ENCODE measurements around the gene NFIC.
"Not testable (repeated sequence)": the region's sequence is repeated elsewhere in the genome, so short reads cannot be mapped to it uniquely, and the experiment has no call there.

Gene NFIC

DNA sequence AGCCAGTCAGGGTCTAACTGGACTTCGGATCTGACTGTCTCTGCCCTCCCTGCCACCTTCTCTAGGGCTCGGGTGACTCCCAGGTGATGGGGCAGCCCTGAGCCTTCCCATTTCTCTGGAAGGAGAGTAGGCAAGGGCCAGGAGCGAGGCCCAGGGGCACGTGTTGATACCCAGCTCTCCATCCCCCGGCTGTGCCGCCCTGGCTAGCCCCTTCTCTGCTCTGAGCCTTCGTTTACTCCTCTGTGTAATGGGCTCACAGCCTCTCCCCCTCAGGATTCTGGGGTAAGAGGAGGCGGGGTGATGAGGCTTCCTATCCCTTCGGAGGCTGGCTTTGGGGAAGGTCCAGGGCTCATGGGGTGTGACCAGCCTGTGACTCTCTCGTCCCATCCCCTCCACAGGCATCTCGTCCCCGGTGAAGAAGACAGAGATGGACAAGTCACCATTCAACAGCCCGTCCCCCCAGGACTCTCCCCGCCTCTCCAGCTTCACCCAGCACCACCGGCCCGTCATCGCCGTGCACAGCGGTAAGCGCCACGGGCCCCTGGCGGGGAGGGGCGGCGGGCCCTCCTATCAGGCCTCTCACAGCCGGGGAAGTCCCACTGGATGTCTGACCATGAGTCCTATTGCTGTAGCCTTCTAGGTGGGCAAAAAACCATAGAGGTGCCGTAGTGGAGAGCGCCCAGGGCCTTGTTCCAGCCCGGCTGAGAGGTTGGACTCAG is 82.4 kb downstream of the NFIC start:
- Histone ChIP-seq H3K36me3 (ENCODE audit: control insufficient read depth, insufficient read depth, low read length) (peaks cover 15% of the 10 kb centered on the region), H3K4me3 (replicated peaks; ENCODE audit: low read depth, low read length) (no peak overlapping the region)
- TF ChIP-seq, protein P1, sequence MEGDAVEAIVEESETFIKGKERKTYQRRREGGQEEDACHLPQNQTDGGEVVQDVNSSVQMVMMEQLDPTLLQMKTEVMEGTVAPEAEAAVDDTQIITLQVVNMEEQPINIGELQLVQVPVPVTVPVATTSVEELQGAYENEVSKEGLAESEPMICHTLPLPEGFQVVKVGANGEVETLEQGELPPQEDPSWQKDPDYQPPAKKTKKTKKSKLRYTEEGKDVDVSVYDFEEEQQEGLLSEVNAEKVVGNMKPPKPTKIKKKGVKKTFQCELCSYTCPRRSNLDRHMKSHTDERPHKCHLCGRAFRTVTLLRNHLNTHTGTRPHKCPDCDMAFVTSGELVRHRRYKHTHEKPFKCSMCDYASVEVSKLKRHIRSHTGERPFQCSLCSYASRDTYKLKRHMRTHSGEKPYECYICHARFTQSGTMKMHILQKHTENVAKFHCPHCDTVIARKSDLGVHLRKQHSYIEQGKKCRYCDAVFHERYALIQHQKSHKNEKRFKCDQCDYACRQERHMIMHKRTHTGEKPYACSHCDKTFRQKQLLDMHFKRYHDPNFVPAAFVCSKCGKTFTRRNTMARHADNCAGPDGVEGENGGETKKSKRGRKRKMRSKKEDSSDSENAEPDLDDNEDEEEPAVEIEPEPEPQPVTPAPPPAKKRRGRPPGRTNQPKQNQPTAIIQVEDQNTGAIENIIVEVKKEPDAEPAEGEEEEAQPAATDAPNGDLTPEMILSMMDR (IDR thresholded peaks at IDR 0.05; ENCODE audit: insufficient read depth, low read length, poor library complexity, severe bottlenecking), result no peak

DNA sequence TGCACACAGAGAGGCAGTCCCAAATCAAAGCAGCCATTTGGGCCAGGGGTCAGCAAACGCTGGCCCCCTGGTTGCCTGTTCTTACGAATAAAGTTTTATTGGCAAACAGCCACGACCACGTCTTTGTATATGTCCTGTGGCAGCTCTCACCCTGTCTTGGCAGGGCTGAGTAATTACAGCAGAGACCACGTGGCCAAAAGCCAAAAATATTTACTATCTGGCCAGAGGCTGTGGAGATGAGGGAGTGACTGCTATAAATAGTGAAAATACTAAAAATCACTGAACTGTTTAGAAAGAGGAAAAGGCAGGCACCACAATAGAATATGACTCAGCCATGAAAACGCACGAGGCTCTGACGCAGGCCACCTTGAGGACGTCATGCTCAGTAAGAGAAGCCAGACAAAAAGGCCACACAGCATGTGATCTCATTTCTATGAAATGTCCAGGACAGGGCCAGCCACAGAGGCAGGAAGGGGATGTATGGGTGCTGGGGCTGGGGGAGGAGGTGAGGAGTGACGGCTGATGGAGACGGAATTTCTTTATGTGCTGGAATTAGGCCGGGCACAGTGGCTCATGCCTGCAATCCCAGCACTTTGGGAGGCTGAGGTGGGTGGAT is 84.5 kb downstream of the NFIC start:
- peaks cover 17% of the 10 kb centered on the region for H3K36me3 ChIP-seq (ENCODE audit: control insufficient read depth, insufficient read depth, low read length)
- no peak for DNase-seq (ENCODE audit: extremely low read depth, insufficient read length)
- TF ChIP-seq, protein P1 (IDR thresholded peaks at IDR 0.05; ENCODE audit: insufficient read depth, low read length, poor library complexity, severe bottlenecking), result no peak
- no peak overlapping the region for H3K4me3 ChIP-seq (replicated peaks; ENCODE audit: low read depth, low read length)
- no peaks in the 10 kb centered on the region for H3K27me3 ChIP-seq (replicated peaks; ENCODE audit: control insufficient read depth, insufficient read depth, low read length)

More for the DNA sequence above, 82.4 kb downstream of the NFIC start:
- DNase-seq (ENCODE audit: extremely low read depth, insufficient read length), result no peak
- H3K27me3 ChIP-seq (replicated peaks; ENCODE audit: control insufficient read depth, insufficient read depth, low read length), result no peaks in the 10 kb centered on the region

DNA sequence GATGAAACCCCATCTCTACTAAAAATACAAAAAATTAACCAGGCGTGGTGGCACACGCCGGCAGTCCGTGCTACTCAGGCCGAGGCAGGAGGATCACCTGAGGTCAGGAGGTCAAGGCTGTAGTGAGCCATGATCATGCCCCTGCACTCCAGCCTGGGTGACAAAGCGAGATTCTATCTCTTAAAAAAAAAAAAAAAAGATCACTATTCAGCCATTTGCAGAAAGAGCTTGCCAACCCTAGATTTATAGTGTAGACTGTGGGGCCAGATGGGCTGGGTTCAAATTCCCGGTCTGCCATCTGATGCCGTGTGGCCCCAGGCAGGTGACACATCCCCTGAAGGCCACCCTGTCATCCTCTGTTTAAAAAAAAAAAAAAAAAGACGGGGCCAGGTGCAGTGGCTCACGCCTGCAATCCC is 85.1 kb downstream of the NFIC start:
- DNase-seq (ENCODE audit: extremely low read depth, insufficient read length), result no peak
- peaks cover 17% of the 10 kb centered on the region for H3K36me3 ChIP-seq (ENCODE audit: control insufficient read depth, insufficient read depth, low read length)

DNA sequence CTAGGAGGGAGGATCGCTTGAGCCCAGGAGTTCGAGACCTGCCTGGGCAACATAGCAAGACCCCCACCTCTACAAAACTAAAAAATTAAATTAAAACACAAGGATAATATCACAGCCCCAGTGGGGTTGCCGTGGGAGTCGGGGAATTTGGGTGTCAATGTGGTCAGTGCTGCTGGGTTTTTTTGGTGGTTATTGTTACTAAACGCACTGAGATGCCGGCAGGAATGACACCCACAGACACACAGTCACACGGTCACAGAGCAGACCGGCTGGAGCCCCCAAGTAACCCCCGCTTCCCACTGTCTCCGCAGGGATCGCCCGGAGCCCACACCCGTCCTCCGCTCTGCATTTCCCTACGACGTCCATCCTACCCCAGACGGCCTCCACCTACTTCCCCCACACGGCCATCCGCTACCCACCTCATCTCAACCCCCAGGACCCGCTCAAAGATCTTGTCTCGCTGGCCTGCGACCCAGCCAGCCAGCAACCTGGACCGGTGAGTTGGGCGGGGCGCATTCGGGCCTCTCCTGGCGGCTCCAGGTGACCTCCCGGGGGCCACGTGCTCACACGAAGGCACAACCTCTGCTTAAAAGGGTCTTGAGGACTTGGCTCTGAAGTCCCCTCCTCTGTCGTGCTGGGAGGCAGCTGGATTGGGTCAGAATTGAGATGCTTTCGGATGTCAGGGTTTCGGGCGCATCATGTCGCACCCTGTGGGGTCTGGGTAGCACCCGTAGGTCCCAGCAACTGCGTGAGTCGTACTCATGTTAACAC is 86.0 kb downstream of the NFIC start:
- H3K36me3 ChIP-seq (ENCODE audit: control insufficient read depth, insufficient read depth, low read length), result peaks cover 20% of the 10 kb centered on the region
- no peaks in the 10 kb centered on the region for H3K27me3 ChIP-seq (replicated peaks; ENCODE audit: control insufficient read depth, insufficient read depth, low read length)
- DNase-seq (ENCODE audit: extremely low read depth, insufficient read length), result no peak
- TF ChIP-seq, protein P1 (IDR thresholded peaks at IDR 0.05; ENCODE audit: insufficient read depth, low read length, poor library complexity, severe bottlenecking), result no peak
- no peak overlapping the region for H3K4me3 ChIP-seq (replicated peaks; ENCODE audit: low read depth, low read length)

More for the DNA sequence above, 85.1 kb downstream of the NFIC start:
- TF ChIP-seq, protein P1 (IDR thresholded peaks at IDR 0.05; ENCODE audit: insufficient read depth, low read length, poor library complexity, severe bottlenecking), result no peak
- Histone ChIP-seq H3K4me3 (replicated peaks; ENCODE audit: low read depth, low read length) (no peak overlapping the region), H3K27me3 (replicated peaks; ENCODE audit: control insufficient read depth, insufficient read depth, low read length) (no peaks in the 10 kb centered on the region)

DNA sequence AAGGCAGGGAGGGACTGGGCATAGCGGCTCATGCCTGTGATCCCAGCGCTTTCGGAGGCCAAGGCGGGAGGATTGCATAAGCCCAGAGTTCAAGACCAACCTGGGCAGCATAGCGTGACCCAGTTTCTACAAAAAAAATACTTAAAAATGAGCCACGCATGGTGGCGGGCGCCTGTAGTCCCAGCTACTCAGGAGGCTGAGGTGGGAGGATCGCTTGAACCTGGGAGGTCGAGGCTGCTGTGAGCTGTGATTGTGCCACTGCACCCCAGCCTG is 86.5 kb downstream of the NFIC start:
- not testable (repeated sequence) for H3K27me3 ChIP-seq (replicated peaks; ENCODE audit: control insufficient read depth, insufficient read depth, low read length); H3K4me3 ChIP-seq (replicated peaks; ENCODE audit: low read depth, low read length); DNase-seq (ENCODE audit: extremely low read depth, insufficient read length)
- H3K36me3 ChIP-seq (ENCODE audit: control insufficient read depth, insufficient read depth, low read length), result peaks cover 20% of the 10 kb centered on the region

DNA sequence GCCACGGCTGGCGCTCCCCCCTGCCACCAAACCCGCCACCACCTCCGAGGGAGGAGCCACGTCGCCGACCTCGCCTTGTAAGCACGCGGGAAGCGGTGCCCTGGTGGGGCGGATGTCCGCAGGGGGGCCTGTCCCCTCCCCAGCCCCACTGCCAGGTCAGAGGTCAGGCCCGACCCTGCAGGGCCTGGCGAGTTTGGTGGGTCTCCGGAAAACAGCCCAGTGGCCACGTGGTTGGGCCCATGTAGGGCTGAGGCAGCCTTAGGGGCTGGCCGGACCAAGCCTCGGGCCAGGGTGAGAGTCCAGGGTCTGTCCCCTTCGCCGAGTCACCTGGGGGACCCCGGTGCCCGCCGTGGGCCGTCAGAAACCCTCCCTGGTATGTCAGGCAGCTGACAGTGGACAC is 87.5 kb downstream of the NFIC start:
- TF ChIP-seq, protein P1 (IDR thresholded peaks at IDR 0.05; ENCODE audit: insufficient read depth, low read length, poor library complexity, severe bottlenecking), result no peak
- Histone ChIP-seq H3K4me3 (replicated peaks; ENCODE audit: low read depth, low read length) (no peak overlapping the region), H3K36me3 (ENCODE audit: control insufficient read depth, insufficient read depth, low read length) (peaks cover 20% of the 10 kb centered on the region), H3K27me3 (replicated peaks; ENCODE audit: control insufficient read depth, insufficient read depth, low read length) (no peaks in the 10 kb centered on the region)
- DNase-seq (ENCODE audit: extremely low read depth, insufficient read length), result no peak
